Measurements from ENCODE around the gene GTSE1. TPM values are rescaled to one million over a fixed set of nuclear protein-coding genes. Genes with fewer than 3 reads are reported as not detected.
"Not testable (repeated sequence)": the region's sequence is repeated elsewhere in the genome, so short reads cannot be mapped to it uniquely, and the experiment has no call there.

Gene GTSE1
- total and polyA plus RNA-seq, 12 donors, result 0.17 to 4.7 (median 0.35) TPM

- ATAC-seq (peak; percentile 67 to 89 (median 77)), DNase-seq (peak in 1 of 2 donors; percentile 36)
- intact Hi-C loops (cut with DNase I), result loop anchor here in 6 of 10 donors (5.0 to 10.0 kb wide), 3 partner anchors 312 to 317 kb away; no protein-coding TSS in a partner anchor
- H3K4me1 ChIP-seq, result peaks cover 0 to 10% (median 0%) of the 10 kb centered on the region in 9 donors
- H3K27ac ChIP-seq, result peak overlapping the region in 2 of 10 donors; percentile 5 to 28
- TF ChIP-seq, protein P1, sequence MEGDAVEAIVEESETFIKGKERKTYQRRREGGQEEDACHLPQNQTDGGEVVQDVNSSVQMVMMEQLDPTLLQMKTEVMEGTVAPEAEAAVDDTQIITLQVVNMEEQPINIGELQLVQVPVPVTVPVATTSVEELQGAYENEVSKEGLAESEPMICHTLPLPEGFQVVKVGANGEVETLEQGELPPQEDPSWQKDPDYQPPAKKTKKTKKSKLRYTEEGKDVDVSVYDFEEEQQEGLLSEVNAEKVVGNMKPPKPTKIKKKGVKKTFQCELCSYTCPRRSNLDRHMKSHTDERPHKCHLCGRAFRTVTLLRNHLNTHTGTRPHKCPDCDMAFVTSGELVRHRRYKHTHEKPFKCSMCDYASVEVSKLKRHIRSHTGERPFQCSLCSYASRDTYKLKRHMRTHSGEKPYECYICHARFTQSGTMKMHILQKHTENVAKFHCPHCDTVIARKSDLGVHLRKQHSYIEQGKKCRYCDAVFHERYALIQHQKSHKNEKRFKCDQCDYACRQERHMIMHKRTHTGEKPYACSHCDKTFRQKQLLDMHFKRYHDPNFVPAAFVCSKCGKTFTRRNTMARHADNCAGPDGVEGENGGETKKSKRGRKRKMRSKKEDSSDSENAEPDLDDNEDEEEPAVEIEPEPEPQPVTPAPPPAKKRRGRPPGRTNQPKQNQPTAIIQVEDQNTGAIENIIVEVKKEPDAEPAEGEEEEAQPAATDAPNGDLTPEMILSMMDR (IDR thresholded peaks at IDR 0.05), result no peak
- H3K36me3 ChIP-seq, result peaks cover 0 to 33% (median 0%) of the 10 kb centered on the region in 9 donors
- WGBS, 2 donors, result 70 to 85% methylated on average over 15 of the region's 15 CpGs
- H3K9me3 ChIP-seq, result no peaks in the 10 kb centered on the region
- H3K4me3 ChIP-seq, result no peak overlapping the region
- H3K27me3 ChIP-seq, result no peaks in the 10 kb centered on the region
Measured at GRCh38 chr22:46309526-46310085, 12.9 kb downstream of the GTSE1 start.

GRCh38 chr22:46312056-46312455, 15.4 kb downstream of the GTSE1 start:
- intact Hi-C loops (cut with DNase I), result loop anchor here in 6 of 10 donors (2.0 to 10.0 kb wide), 4 partner anchors 183 to 320 kb away; no protein-coding TSS in a partner anchor
- ATAC-seq, result no peak
- Histone ChIP-seq H3K9me3 (no peaks in the 10 kb centered on the region), H3K27ac (no peak overlapping the region), H3K27me3 (no peaks in the 10 kb centered on the region), H3K4me3 (no peak overlapping the region), H3K4me1 (peaks cover 0 to 10% (median 0%) of the 10 kb centered on the region in 9 donors), H3K36me3 (peaks cover 0 to 54% (median 0%) of the 10 kb centered on the region in 9 donors)
- TF ChIP-seq, protein P1 (IDR thresholded peaks at IDR 0.05), result no peak
- no peak for DNase-seq
- 97% methylated on average over 8 of the region's 8 CpGs for WGBS, 2 donors

DNA sequence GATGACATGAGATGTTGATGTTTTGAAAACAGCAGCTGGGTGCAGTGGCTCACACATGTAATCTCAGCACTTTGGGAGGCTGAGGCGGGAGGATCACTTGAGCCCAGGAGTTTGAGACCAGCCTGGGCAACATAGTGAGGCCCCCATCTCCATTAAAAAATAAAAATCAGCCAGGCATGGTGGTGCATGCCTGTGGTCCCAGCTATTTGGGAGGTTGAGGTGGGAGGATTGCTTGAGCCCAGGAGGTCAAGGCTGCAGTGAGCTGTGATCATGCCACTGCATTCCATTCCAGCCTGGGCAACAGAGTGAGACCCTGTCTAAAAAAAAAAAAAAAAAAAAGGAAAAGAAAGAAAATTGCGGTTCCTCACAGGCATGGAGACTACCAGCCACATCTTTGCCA, 16.2 kb downstream of the GTSE1 start:
- not testable (repeated sequence) for H3K27me3 ChIP-seq, DNase-seq, H3K9me3 ChIP-seq, H3K4me3 ChIP-seq, ATAC-seq, H3K27ac ChIP-seq
- intact Hi-C loops (cut with DNase I), result loop anchor here in 6 of 10 donors (2.0 to 10.0 kb wide), 4 partner anchors 184 to 321 kb away; no protein-coding TSS in a partner anchor
- H3K36me3 ChIP-seq, result peaks cover 0 to 62% (median 0%) of the 10 kb centered on the region in 9 donors
- 94 to 97% methylated on average over 2 of the region's 2 CpGs for WGBS, 2 donors
- H3K4me1 ChIP-seq, result peaks cover 0 to 10% (median 0%) of the 10 kb centered on the region in 9 donors

DNA sequence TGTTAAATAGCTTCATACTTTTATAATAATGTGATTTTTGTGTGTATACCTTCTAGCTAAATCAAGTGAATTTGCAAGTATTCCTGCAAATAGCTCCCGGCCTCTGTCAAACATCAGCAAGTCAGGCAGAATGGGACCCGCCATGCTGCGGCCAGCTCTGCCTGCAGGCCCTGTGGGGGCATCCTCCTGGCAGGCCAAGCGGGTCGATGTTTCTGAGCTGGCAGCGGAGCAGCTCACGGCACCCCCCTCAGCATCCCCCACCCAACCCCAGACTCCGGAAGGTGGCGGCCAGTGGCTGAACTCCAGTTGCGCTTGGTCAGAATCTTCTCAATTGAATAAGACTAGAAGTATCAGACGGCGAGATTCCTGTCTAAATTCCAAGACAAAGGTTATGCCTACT, 19.3 kb downstream of the GTSE1 start:
- ATAC-seq (no peak), DNase-seq (no peak)
- Histone ChIP-seq H3K9me3 (no peaks in the 10 kb centered on the region), H3K4me3 (no peak overlapping the region), H3K36me3 (peaks cover 0 to 63% (median 0%) of the 10 kb centered on the region in 9 donors), H3K27ac (no peak overlapping the region), H3K27me3 (no peaks in the 10 kb centered on the region), H3K4me1 (peaks cover 0 to 4% (median 0%) of the 10 kb centered on the region in 9 donors)
- intact Hi-C loops (cut with DNase I), result loop anchor here in 7 of 10 donors (2.0 to 10.0 kb wide), 3 partner anchors 193 to 324 kb away; no protein-coding TSS in a partner anchor
- TF ChIP-seq, protein P1 (IDR thresholded peaks at IDR 0.05), result no peak
- WGBS, 2 donors, result 92 to 98% methylated on average over 12 of the region's 12 CpGs

- intact Hi-C loops (cut with DNase I), result loop anchor here in 4 of 10 donors (2.0 to 10.0 kb wide), 3 partner anchors 195 to 325 kb away; no protein-coding TSS in a partner anchor
- H3K4me1 ChIP-seq, result peaks cover 0 to 4% (median 0%) of the 10 kb centered on the region in 9 donors
- WGBS, 2 donors, result 91 to 93% methylated on average over 20 of the region's 20 CpGs
Measured at GRCh38 chr22:46317646-46318045, 21.0 kb downstream of the GTSE1 start.

More at GRCh38 chr22:46317646-46318045, 21.0 kb downstream of the GTSE1 start:
- no peak overlapping the region for H3K27ac ChIP-seq
- TF ChIP-seq, protein P1 (IDR thresholded peaks at IDR 0.05), result no peak
- no peak for DNase-seq
- no peaks in the 10 kb centered on the region for H3K9me3 ChIP-seq
- H3K4me3 ChIP-seq, result no peak overlapping the region
- no peak for ATAC-seq
- peaks cover 0 to 64% (median 0%) of the 10 kb centered on the region in 9 donors for H3K36me3 ChIP-seq
- no peaks in the 10 kb centered on the region for H3K27me3 ChIP-seq
